ENCODE measurements around the gene CAPN3. TPM values are rescaled to one million over a fixed set of nuclear protein-coding genes. Genes with fewer than 3 reads are reported as not detected.

Gene CAPN3
- total RNA-seq, 4 donors from 2014 or later, result 20.3 to 42.9 (median 35.9) TPM

DNA sequence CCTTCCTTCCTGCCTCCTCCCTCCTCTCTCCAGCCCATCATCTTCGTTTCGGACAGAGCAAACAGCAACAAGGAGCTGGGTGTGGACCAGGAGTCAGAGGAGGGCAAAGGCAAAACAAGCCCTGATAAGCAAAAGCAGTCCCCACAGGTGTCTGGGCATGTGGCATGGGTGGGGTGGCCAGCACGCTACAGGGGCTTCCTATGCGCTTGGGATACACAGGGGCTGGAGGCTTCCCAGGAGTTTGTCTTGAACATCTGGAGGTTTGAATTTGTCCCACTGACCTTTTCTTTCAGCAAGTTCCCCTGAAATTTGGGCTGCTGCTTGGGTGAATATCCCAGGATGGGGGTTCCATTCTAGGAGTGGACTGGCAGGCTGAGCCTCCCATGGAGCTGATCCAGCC is 48.9 kb downstream of the CAPN3 start:
- intact Hi-C loops (cut with DNase I; ENCODE audit: low total_unique reads), result no loop called here
- TF ChIP-seq, protein P1, sequence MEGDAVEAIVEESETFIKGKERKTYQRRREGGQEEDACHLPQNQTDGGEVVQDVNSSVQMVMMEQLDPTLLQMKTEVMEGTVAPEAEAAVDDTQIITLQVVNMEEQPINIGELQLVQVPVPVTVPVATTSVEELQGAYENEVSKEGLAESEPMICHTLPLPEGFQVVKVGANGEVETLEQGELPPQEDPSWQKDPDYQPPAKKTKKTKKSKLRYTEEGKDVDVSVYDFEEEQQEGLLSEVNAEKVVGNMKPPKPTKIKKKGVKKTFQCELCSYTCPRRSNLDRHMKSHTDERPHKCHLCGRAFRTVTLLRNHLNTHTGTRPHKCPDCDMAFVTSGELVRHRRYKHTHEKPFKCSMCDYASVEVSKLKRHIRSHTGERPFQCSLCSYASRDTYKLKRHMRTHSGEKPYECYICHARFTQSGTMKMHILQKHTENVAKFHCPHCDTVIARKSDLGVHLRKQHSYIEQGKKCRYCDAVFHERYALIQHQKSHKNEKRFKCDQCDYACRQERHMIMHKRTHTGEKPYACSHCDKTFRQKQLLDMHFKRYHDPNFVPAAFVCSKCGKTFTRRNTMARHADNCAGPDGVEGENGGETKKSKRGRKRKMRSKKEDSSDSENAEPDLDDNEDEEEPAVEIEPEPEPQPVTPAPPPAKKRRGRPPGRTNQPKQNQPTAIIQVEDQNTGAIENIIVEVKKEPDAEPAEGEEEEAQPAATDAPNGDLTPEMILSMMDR (IDR thresholded peaks at IDR 0.05), result no peak
- TF ChIP-seq POLR2A (IDR thresholded peaks at IDR 0.05), result no peak
- H3K4me3 ChIP-seq (ENCODE audit: low read depth, poor library complexity, severe bottlenecking), result no peak overlapping the region
- peak in 1 of 2 donors; percentile 73 for DNase-seq (ENCODE audit: low spot score in 2 of 2)
- WGBS, 2 donors, result 65 to 68% methylated on average over 4 of the region's 4 CpGs

DNA sequence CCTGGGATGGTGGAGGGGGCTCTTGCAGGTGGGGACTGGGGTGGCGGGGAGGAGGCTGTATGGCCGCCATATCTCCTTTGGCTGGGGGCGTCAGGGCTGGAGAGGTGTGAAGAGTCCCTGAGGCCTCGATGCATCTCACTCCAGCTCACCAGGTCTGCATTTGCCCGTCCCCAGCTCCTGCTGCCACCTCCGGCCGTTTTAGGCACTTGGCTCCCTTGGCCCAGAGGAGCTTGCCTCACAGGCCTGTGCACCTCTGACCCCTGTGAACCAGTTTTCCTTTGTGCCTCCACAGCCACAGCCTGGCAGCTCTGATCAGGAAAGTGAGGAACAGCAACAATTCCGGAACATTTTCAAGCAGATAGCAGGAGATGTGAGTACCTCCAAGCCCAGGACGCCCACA is 49.7 kb downstream of the CAPN3 start:
- intact Hi-C loops (cut with DNase I; ENCODE audit: low total_unique reads), result no loop called here
- DNase-seq (ENCODE audit: low spot score in 2 of 2), result peak in 1 of 2 donors; percentile 76
- no peak for TF ChIP-seq POLR2A (IDR thresholded peaks at IDR 0.05)
- TF ChIP-seq, protein P1 (IDR thresholded peaks at IDR 0.05), result no peak
- 78 to 82% methylated on average over 8 to 9 of the region's 9 CpGs for WGBS, 2 donors
- H3K4me3 ChIP-seq (ENCODE audit: low read depth, poor library complexity, severe bottlenecking), result no peak overlapping the region

DNA sequence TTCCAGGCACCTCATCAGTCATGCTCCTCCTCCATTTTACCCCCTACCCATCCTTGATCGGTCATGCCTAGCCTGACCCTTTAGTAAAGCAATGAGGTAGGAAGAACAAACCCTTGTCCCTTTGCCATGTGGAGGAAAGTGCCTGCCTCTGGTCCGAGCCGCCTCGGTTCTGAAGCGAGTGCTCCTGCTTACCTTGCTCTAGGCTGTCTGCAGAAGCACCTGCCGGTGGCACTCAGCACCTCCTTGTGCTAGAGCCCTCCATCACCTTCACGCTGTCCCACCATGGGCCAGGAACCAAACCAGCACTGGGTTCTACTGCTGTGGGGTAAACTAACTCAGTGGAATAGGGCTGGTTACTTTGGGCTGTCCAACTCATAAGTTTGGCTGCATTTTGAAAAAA is 52.6 kb downstream of the CAPN3 start:
- no peak overlapping the region for H3K4me3 ChIP-seq (ENCODE audit: low read depth, poor library complexity, severe bottlenecking)
- no peak for DNase-seq (ENCODE audit: low spot score in 2 of 2)
- WGBS, 2 donors, result 91 to 96% methylated on average over 7 of the region's 7 CpGs
- intact Hi-C loops (cut with DNase I; ENCODE audit: low total_unique reads), result no loop called here
- TF ChIP-seq, protein P1 (IDR thresholded peaks at IDR 0.05), result no peak
- TF ChIP-seq POLR2A (IDR thresholded peaks at IDR 0.05), result no peak

DNA sequence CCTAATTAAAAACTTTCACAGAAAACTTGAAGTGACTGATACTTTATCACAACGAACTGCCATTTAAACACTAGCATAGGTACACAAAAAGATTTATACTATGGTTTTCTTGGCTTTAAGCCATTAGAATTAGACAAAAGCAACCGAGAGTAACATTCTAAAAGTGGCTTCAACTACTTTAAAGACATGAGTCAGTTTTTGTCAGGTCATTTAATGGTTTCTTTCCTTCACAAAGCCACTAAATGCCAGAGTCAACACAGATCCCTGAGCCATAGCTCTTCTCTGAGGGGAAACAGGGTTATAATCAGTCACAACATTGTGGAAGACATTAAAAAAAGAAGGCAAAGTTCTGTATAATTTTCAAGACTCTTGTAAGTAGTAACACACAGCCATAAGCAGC is 54.6 kb downstream of the CAPN3 start:
- DNase-seq (ENCODE audit: low spot score in 2 of 2), result no peak
- no peak for TF ChIP-seq POLR2A (IDR thresholded peaks at IDR 0.05)
- TF ChIP-seq, protein P1 (IDR thresholded peaks at IDR 0.05), result no peak
- intact Hi-C loops (cut with DNase I; ENCODE audit: low total_unique reads), result no loop called here
- WGBS, 2 donors, result 59 to 67% methylated on average over 2 of the region's 2 CpGs
- H3K4me3 ChIP-seq (ENCODE audit: low read depth, poor library complexity, severe bottlenecking), result no peak overlapping the region

DNA sequence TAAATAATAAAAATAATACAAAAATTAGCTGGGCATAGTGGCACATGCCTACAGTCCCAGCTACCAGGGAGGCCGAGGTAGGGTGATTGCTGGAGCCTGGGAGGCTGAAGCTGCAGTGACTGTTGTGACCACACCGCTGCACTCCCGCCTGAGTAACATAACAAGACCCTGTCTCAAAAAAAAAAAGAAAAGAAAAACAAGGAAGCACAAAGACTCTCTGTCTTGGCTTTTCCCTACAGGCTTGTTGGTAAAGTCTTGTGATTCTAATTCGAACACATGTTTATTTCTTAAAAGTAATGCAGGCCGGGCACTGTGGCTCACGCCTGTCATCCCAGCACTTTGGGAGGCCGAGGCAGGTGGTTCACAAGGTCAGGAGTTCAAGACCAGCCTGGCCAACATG is 60.1 kb downstream of the CAPN3 start:
- 84 to 88% methylated on average over 7 of the region's 7 CpGs for WGBS, 2 donors
- H3K4me3 ChIP-seq (ENCODE audit: low read depth, poor library complexity, severe bottlenecking), result no peak overlapping the region
- TF ChIP-seq, protein P1 (IDR thresholded peaks at IDR 0.05), result no peak
- no peak for TF ChIP-seq POLR2A (IDR thresholded peaks at IDR 0.05)
- intact Hi-C loops (cut with DNase I; ENCODE audit: low total_unique reads), result no loop called here
- DNase-seq (ENCODE audit: low spot score in 2 of 2), result no peak

DNA sequence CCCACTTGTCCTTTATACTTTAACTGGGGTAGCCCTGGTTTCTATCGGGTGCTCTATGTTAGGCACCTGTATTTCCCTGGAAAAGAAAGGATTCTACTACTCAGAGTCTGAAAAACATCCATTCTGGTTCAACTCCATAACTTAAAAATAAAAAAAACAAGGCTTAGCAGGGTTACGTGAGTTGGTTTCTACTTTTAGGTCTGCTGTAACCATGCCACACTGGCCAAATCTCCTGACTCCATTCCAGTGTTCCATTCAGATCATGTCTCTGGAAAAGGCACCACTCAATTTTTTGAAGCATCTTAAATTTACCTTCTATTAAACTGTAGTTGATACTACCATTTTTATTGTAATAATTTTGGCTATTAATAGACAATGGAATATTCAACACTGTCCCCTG is 62.1 kb downstream of the CAPN3 start:
- no peak overlapping the region for H3K4me3 ChIP-seq (ENCODE audit: low read depth, poor library complexity, severe bottlenecking)
- no peak for TF ChIP-seq POLR2A (IDR thresholded peaks at IDR 0.05)
- TF ChIP-seq, protein P1 (IDR thresholded peaks at IDR 0.05), result no peak
- 89 to 90% methylated on average over 2 of the region's 2 CpGs for WGBS, 2 donors
- intact Hi-C loops (cut with DNase I; ENCODE audit: low total_unique reads), result no loop called here
- no peak for DNase-seq (ENCODE audit: low spot score in 2 of 2)
